HG03159 (cell line): ENCODE results near the gene NAV2.
"Not testable (repeated sequence)": the region's sequence is repeated elsewhere in the genome, so short reads cannot be mapped to it uniquely, and the experiment has no call there.

Experiments
- ATAC-seq: cut with Tn5 transposase; IDR thresholded peaks from one replicate; pipeline ENCODE4 v1.9.1; 2021; ENCODE audit warnings: mild to moderate bottlenecking, moderate library complexity; ENCODE audit not compliant: unreplicated experiment

Gene NAV2

GRCh38 chr11:19938866-19939265 lies 226.2 kb downstream of the NAV2 start:
- ATAC-seq, result no peak

DNA sequence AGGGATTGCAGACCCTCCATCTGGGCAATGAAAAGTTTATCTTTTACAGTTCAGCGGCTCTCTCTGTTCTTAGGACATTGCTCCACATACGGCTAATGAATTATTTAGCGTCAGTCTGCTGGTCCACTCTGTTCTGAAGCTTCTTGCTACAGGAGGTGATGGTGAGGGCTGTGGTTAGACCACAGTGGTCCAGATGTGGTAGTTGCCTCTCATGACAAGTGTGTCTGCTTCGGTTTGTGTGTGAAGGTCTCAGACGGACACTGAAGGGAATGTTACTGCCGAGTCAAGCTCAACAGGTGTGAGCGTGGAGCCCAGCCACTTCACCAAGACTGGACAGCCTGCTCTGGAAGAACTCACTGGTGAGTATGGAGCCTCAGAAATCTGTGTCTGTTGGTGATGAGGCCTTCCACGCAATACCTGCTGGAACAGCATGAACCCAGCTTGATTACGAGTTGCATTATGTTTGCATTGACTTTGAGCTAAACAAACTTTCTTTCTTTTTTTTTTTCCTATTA lies 226.8 kb downstream of the NAV2 start:
- no peak for ATAC-seq

- ATAC-seq, result no peak
Measured at GRCh38 chr11:19940831-19941230, 228.2 kb downstream of the NAV2 start.

DNA sequence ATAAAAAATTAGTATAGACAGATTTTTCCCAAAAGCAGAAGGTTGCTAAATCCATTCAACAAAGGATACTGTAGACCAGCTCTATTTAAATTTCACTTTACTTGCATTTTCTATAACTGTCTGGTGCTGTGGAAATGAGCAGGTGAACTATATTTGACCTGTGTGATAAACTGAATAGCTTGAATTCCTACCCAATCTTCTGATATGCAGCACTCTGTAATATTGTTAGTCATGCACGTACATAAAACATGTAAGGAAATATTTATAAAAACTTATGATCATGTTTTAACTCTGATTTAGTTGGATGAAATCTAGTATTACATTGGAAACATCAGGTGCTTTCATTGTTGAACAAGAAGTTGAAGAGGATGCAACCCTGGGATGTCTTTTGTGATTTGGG lies 234.0 kb downstream of the NAV2 start:
- no peak for ATAC-seq

GRCh38 chr11:19947537-19948114 lies 235.0 kb downstream of the NAV2 start:
- no peak for ATAC-seq

- no peak for ATAC-seq
Measured at GRCh38 chr11:19949606-19950005, 237.0 kb downstream of the NAV2 start.

- ATAC-seq, result peak; percentile 92
Measured at GRCh38 chr11:19951558-19952115, 239.0 kb downstream of the NAV2 start.

DNA sequence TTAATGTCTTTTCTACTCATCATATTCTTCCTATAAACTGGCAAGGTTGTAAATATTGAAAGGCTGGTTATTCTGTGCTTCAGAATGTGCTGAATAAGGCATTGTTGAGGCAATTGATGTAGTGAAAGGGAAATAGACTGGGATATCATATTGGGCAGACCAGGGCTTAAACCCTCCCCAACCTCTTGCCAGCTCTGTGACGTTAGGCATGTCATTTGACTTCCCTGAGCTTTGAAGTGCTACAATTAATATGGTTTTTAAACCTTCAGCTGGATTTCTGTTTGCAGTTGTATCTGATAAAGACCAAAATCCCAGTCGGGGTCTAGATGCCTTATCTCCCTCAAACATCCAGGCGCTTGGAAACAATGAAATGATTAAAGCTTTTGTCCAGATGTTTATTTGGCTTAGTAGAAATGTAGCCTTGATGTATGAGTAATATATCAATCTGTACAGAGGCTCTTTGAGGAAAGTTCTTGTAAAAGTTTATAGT lies 239.5 kb downstream of the NAV2 start:
- ATAC-seq, result peak; percentile 8

DNA sequence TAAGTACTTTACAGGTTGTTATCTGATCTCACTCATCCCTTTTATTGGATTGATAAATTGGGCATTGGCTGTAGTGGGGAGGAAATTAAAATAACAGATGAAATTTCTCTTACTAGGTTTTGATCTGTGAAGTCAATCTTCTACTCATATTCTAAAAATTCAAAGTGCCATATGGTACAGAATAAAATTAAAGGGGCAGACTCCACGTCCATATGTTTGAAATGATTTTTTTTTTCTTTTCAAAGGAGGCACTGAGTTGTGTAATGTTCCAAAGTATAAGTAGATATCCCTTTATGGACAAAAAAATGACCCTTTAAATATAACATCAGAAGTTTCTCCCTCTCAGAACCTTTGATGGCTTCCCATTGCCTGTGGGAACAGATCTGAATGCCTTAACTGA lies 240.3 kb downstream of the NAV2 start:
- ATAC-seq, result no peak

DNA sequence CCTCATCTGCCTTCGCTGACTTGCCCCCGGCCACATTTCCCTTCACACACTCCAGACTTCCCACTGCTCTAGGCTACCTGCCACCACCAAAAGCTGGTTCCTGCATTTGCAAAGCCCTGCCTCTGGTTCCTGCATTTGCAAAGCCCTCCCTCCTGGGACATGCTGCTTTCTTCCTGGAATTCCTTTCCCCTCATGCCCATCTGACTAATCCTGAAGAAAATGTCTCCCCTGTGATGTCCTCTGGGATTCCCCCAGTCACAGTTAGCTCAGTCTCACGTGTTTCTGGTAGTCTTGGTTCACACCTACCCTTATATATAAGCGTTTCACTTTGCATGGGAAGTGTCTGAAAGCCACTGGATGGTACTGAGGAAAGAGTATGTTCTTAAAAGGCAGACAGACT lies 240.7 kb downstream of the NAV2 start:
- ATAC-seq, result no peak

GRCh38 chr11:19953909-19954308 lies 241.3 kb downstream of the NAV2 start:
- ATAC-seq, result no peak

DNA sequence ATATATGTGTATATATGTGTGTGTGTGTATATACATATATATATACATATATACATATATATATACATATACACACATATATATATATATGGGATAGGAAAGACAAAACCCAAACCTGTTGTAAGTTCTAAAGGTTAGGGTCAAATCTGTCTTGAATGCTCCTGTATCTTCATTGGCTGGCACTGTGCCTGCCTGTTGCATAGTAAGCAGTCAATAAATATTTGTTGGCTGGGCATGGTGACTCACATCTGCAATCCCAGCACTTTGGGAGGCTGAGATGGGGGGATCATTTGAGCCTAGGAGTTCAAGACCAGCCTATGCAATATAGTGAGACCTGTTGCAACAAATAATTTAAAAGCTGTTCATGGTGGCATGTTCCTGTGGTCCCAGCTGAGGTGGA lies 242.3 kb downstream of the NAV2 start:
- ATAC-seq, result no peak

DNA sequence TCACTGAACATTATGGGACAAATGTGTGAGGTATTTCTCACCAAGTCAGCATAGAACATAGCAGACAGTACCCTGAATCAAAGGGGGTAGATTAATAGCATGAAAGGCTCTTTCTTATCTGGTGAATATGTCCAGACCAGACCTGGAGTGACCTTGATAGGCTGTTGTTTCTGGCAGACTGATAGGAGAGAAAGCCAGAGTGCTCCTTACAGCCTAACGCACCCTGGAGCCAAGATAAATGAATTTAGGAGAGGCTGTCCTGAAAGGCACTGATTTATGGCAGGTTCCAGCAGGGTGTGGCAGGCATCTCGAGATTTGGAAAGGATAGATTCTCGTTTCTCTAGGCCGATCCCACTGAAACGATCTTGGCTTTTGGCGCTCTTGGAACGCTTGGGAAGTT lies 243.0 kb downstream of the NAV2 start:
- no peak for ATAC-seq

GRCh38 chr11:19956228-19956627 lies 243.6 kb downstream of the NAV2 start:
- ATAC-seq, result no peak

DNA sequence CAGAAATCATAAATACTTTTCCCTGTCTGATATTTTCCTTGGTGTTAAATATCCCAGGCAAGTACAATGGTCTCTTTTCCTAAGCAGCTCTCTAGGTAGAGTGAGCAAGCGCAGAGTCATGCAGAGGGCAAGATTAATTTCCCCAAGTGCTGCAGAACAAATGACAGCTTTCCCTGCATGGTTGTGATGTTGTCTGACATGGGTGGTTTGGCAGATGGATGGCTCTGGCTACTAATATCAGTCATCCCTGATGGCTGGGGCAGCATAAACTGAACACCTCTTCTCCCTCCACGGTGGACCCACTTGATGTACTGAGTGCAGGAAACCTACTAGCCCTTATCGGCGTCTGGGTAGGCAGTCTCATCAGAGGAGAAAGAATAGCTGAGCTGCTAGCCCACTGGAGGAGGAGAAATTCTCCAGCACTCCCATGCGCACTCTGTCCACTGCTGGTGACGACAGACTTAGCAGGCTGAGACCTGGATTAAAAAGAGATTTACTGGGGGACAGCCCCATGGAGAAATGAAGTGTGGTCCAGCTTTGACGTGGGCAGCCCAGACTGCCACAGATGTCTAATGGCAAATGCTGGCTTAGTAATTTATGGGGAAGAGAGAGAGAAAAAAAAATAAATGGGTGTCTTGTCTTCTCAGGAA lies 244.8 kb downstream of the NAV2 start:
- no peak for ATAC-seq

DNA sequence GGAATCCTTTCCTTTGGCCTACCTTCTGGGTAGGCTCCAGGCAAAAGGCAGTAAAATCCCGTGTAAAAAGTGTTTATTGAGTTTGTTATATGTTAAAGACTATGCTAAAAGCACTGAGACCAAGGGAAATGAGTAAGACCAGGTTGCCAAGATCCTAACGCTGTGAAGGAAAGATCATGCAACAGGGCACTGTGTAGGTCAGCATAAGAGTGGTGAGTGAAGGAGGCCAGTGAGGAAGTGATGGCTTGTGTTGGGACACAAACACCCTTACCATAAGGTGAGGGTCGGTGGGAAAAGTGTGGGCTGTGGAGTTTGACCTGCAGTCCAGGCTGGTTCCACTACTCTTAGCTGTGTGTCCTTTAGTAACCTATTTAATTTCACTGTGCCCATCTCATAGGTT lies 245.6 kb downstream of the NAV2 start:
- ATAC-seq, result no peak

DNA sequence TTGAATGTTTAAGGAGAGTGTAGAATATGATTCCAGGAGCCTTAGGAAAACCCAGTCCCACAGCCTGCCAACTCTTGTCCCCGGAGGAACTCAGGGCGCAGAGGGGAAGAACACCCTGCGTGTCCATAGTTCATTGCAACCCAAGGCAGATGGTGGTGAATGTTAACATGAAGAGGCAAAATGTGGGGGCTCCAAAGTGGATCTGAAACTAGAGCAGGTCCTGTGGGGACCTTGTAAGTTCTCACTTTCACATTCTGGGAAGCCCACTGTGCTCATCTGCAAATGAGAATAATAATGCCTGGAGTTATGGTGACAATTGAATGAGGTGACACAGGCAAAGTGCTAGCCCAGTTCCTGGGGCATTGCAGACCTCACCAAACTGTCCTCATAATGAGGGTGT lies 246.6 kb downstream of the NAV2 start:
- ATAC-seq, result no peak

DNA sequence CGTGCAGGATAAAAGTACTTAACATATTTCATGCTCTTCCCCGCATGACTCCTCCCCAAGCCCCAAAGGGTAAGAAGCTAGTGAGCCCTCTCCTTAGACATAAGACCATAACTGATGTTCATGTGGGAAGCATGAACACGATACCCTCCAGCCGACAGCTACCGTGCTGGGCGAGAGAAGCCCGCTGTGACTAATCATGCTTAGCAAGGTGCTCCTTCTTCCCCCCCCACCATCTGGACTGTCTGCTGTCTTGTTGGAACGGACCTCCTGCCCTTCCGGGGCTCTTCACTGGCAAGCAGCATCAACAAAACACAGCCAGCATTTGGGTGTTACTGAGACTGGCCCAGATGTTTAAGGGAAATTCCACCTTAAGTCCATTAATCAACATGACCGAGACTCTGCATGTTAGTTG lies 247.0 kb downstream of the NAV2 start:
- no peak for ATAC-seq

- not testable (repeated sequence) for ATAC-seq
Measured at GRCh38 chr11:19960410-19960809, 247.8 kb downstream of the NAV2 start.

GRCh38 chr11:19961225-19961624 lies 248.6 kb downstream of the NAV2 start:
- no peak for ATAC-seq

DNA sequence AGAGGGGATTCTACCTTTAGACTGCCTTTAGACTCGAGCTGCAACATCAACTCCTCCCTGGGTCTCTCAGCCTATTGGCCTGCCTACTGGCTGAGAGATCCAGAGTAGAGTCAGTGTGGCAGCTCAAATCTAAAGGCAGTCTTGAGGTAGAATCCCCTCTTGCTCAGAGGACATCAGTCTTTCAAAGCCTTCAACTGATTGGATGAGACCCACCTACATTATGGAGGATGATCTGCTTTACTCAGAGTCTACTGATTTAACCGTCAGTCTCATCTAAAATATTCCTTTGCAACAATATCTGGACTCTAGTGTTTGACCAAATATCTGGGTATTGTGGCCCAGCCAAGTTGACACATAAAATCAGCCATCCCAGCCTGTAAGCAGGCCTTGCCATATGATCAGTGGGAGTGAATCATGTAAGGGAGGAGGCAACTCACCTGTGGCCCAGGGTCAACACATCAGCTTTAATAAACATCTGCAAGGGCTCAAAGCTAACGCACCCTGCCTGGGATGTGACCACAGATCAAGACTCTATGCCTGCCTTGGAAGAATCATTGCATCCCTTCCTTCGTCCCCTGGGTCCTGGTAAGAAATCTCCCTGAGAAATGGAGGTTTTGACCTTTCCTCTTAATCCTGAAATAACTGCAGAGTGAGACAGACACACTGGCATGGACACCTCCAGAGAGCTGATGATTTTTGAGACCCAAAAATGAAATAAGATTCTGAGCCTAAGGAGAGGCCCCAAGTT lies 249.6 kb downstream of the NAV2 start:
- ATAC-seq, result no peak

- ATAC-seq, result no peak
Measured at GRCh38 chr11:19962801-19963175, 250.2 kb downstream of the NAV2 start.
